HEK293T (cell line): ENCODE data around the gene AHI1.
"Not testable (repeated sequence)": the region's sequence is repeated elsewhere in the genome, so short reads cannot be mapped to it uniquely, and the experiment has no call there.

ENCODE experiments used
- CTCF ChIA-PET: fragments of 350-600 bp; formaldehyde crosslinking; extraction: SDS; loops from one replicate; lab custom pipeline; 2021; ENCODE audit warnings: antibody characterized with exemption, inconsistent platforms; lab: Yijun Ruan, JAX
- POLR2A ChIA-PET: fragments of 350-600 bp; formaldehyde crosslinking; extraction: SDS; loops from one replicate; lab custom pipeline; 2020; ENCODE audit warnings: antibody characterized with exemption, inconsistent platforms; lab: Yijun Ruan, JAX
- DNase-seq: peaks from one replicate; pipeline ENCODE4 v3.0.0; 2012; ENCODE audit warnings: mixed read lengths; ENCODE audit errors: extremely low spot score
- ARNT ChIP-seq: fragments of 450-650 bp; IDR thresholded peaks from 2 replicates; pipeline ENCODE4 v1.6.1; 2017; ENCODE audit warnings: mild to moderate bottlenecking
- BHLHE40 ChIP-seq: fragments of 450-650 bp; IDR thresholded peaks from 2 replicates; pipeline ENCODE4 v1.6.1; 2016; ENCODE audit warnings: mild to moderate bottlenecking, moderate library complexity, borderline replicate concordance
- CTBP1 ChIP-seq: fragments of 450-650 bp; IDR thresholded peaks from 2 replicates; pipeline ENCODE4 v1.6.1; 2016; ENCODE audit warnings: borderline replicate concordance
- ELF4 ChIP-seq: fragments of 450-650 bp; IDR thresholded peaks from 2 replicates; pipeline ENCODE4 v1.6.1; 2017; ENCODE audit warnings: antibody characterized with exemption
- FOXA1 ChIP-seq: fragments of 450-650 bp; IDR thresholded peaks from 2 replicates; pipeline ENCODE4 v1.6.1; 2016; ENCODE audit warnings: mild to moderate bottlenecking
- FOXK2 ChIP-seq: fragments of 450-650 bp; IDR thresholded peaks from 2 replicates; pipeline ENCODE4 v1.6.1; 2016; ENCODE audit warnings: mild to moderate bottlenecking
- FOXM1 ChIP-seq: fragments of 450-650 bp; IDR thresholded peaks from 2 replicates; pipeline ENCODE4 v1.6.1; 2017; ENCODE audit warnings: mild to moderate bottlenecking, borderline replicate concordance
- HDGF ChIP-seq: fragments of 450-650 bp; IDR thresholded peaks from 2 replicates; pipeline ENCODE4 v1.6.1; 2017; ENCODE audit warnings: antibody characterized with exemption, borderline replicate concordance
- L3MBTL2 ChIP-seq: fragments of 450-650 bp; conservative IDR thresholded peaks from 2 replicates; pipeline ENCODE4 v1.6.1; 2016; ENCODE audit warnings: mild to moderate bottlenecking
- LEF1 ChIP-seq: fragments of 450-650 bp; IDR thresholded peaks from 2 replicates; pipeline ENCODE4 v1.6.1; 2017; ENCODE audit warnings: mild to moderate bottlenecking, borderline replicate concordance
- NFRKB ChIP-seq: fragments of 450-650 bp; IDR thresholded peaks from 2 replicates; pipeline ENCODE4 v1.6.1; 2016; ENCODE audit warnings: mild to moderate bottlenecking, moderate library complexity
- PKNOX1 ChIP-seq: fragments of 450-650 bp; IDR thresholded peaks from 2 replicates; pipeline ENCODE4 v1.6.1; 2016
- SP1 ChIP-seq: fragments of 450-650 bp; IDR thresholded peaks from 2 replicates; pipeline ENCODE4 v1.6.1; 2017
- SUZ12 ChIP-seq: fragments of 450-650 bp; IDR thresholded peaks from 2 replicates; pipeline ENCODE4 v1.6.1; 2016; ENCODE audit warnings: mild to moderate bottlenecking
- TARDBP ChIP-seq: fragments of 450-650 bp; IDR thresholded peaks from 2 replicates; pipeline ENCODE4 v1.6.1; 2016
- ZNF384 ChIP-seq: fragments of 450-650 bp; IDR thresholded peaks from 2 replicates; pipeline ENCODE4 v1.6.1; 2016

Gene AHI1

GRCh38 chr6:135344526-135344925 is 153.0 kb downstream of the AHI1 start:
- ChIA-PET CTCF (no interaction called here), POLR2A (no interaction called here)
- TF ChIP-seq TARDBP, result no peak
- TF ChIP-seq ARNT, result no peak
- no peak for TF ChIP-seq FOXM1
- no peak for TF ChIP-seq FOXA1
- no peak for TF ChIP-seq SUZ12
- TF ChIP-seq FOXK2, result no peak
- no peak for TF ChIP-seq NFRKB
- TF ChIP-seq SP1, result no peak
- no peak for TF ChIP-seq HDGF
- no peak for TF ChIP-seq BHLHE40
- no peak for DNase-seq

- CTCF ChIA-PET, DNase-seq, POLR2A ChIA-PET: not testable (repeated sequence)
Measured at GRCh38 chr6:135339920-135340319, 157.6 kb downstream of the AHI1 start.

- POLR2A ChIA-PET, result no interaction called here
- CTCF ChIA-PET, result no interaction called here
- DNase-seq, result no peak
- TF ChIP-seq SUZ12 (no peak), SP1 (no peak), ELF4 (no peak), TARDBP (no peak), NFRKB (no peak), CTBP1 (no peak), PKNOX1 (no peak), BHLHE40 (no peak), ARNT (no peak), FOXA1 (no peak), LEF1 (no peak), L3MBTL2 (no peak), FOXK2 (no peak), FOXM1 (no peak), HDGF (no peak), ZNF384 (no peak)
Measured at GRCh38 chr6:135334169-135334568, 163.4 kb downstream of the AHI1 start.

DNA sequence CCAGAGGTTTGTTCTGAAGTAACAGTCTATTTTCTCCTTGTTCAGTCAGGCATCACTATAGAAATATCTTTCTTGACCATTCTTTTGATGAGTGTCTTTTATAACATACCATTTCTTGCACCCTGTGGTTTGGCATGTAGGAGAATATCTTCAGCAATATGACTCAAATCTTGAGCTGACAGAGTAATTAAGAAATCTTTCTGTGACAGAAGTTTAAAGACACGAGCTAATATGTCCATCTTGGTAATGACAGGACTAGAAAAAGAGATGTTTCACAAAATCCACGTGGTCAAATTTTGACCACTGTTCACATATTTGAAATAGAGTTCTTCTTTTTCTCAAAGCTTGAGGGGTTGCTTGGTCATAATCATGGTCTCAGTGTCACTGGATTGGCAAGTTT is 166.5 kb downstream of the AHI1 start:
- CTCF ChIA-PET, result no interaction called here
- no peak for DNase-seq
- POLR2A ChIA-PET, result no interaction called here
- TF ChIP-seq BHLHE40 (no peak), FOXM1 (no peak)

DNA sequence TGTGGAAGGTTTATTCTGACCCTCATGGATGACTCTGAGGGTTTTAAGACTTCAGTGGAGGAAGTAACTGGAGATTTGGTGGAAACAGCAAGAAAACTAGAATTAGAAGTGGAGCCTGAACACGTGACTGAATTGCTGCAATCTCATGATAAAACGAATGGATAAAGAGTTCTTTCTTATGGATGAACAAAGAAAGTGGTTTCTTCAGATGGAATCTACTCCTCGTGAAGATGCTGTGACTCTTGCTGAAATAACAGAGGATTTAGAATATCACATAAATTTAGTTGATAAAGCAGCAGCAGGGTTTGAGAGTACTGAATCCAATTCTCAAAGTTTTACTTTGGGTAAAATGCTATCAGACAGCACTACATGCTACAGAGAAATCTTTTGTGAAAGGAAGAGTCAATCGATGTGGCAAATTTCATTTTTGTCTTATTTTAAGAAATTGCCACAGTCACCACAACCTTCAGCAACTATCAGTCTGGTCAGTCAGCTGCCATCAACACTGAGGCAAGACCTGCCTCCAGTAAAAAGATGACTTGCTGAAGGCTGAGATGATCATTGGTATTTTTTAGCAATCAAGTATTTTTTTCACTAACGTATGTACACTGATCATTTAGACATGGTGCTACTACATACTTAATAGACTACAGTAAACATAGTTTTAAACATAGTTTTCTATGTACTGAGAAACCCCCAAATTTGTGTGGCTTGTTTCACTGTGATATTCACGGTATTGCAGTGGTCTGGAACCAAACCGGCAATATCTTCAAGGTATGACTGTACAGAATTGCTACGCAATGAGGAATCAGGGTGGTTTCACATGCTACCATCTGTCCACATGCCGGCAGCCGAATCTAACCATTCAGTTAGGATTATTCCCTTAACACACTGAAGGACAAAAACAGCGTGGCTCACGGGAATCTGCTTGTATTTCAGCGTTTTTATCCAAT is 167.4 kb downstream of the AHI1 start:
- TF ChIP-seq SP1, result no peak
- TF ChIP-seq LEF1, result no peak
- TF ChIP-seq CTBP1, result no peak
- CTCF ChIA-PET, result no interaction called here
- DNase-seq, result no peak
- POLR2A ChIA-PET, result no interaction called here

DNA sequence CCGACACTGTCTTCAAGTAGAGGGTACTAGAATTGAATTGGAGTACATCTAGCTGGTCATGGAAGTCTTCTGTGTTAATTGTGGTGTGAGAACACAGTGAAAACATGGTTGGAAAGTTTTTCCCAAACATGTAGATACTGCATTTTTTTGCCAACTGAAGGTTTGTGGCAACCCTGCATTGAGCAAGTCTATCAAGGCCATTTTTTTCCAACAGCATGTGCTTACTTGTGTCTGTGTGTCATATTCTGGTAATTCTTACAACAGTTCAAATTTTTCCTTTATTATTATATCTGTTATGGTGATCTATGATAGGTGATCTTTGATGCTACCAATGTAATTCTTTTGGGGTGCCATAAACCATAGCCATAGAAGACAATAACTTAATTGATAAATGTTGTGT is 169.4 kb downstream of the AHI1 start:
- ChIA-PET POLR2A (no interaction called here), CTCF (no interaction called here)
- no peak for DNase-seq
- TF ChIP-seq FOXM1, result no peak
- no peak for TF ChIP-seq PKNOX1
- TF ChIP-seq NFRKB, result no peak
- TF ChIP-seq FOXK2, result no peak
- TF ChIP-seq SP1, result no peak
- no peak for TF ChIP-seq L3MBTL2
- TF ChIP-seq BHLHE40, result no peak
- TF ChIP-seq CTBP1, result no peak

- no peak for DNase-seq
- CTCF ChIA-PET, result no interaction called here
- TF ChIP-seq PKNOX1 (no peak), FOXM1 (no peak), L3MBTL2 (no peak), ARNT (no peak), FOXA1 (no peak), ELF4 (no peak), SP1 (no peak), LEF1 (no peak), NFRKB (no peak), ZNF384 (no peak), FOXK2 (no peak), BHLHE40 (no peak), SUZ12 (no peak), CTBP1 (no peak), HDGF (no peak), TARDBP (no peak)
- POLR2A ChIA-PET, result no interaction called here
Measured at GRCh38 chr6:135325624-135326424, 171.7 kb downstream of the AHI1 start.
